ENCODE measurements around the gene C17orf114.

The C17orf114 gene

DNA sequence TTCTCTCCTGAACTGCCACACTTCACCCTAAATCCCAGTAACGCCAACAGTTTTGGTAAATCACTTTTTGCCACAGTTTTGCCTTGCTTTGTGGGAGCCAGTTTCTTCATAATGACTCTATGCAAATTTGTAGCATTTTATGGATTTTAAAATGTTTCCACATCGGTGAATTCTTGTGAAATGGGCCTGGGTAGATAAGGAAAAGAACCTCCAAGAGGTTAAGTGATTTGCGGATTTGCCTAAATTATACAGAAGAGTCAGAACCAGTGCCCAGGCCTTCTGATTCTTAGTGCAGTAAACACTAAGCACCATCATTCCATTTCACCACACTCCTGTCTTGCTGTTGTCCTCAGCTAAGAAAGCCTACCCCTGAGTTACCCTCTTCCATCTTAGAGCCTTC is 49.0 kb upstream of the C17orf114 start (continued):
- TF ChIP-seq, protein P1, sequence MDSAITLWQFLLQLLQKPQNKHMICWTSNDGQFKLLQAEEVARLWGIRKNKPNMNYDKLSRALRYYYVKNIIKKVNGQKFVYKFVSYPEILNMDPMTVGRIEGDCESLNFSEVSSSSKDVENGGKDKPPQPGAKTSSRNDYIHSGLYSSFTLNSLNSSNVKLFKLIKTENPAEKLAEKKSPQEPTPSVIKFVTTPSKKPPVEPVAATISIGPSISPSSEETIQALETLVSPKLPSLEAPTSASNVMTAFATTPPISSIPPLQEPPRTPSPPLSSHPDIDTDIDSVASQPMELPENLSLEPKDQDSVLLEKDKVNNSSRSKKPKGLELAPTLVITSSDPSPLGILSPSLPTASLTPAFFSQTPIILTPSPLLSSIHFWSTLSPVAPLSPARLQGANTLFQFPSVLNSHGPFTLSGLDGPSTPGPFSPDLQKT (CRISPR knock-in tag; IDR thresholded peaks at IDR 0.05; ENCODE audit: borderline replicate concordance) = no peak
- no peak for TF ChIP-seq MAFK (conservative IDR thresholded peaks at IDR 0.05 in 1 of 2, IDR thresholded peaks at IDR 0.05 in 1 of 2; ENCODE audit: low read length in 2 of 2)
- TF ChIP-seq KDM6A (CRISPR knock-in tag; IDR thresholded peaks at IDR 0.05; ENCODE audit: low read depth) = no peak

DNA sequence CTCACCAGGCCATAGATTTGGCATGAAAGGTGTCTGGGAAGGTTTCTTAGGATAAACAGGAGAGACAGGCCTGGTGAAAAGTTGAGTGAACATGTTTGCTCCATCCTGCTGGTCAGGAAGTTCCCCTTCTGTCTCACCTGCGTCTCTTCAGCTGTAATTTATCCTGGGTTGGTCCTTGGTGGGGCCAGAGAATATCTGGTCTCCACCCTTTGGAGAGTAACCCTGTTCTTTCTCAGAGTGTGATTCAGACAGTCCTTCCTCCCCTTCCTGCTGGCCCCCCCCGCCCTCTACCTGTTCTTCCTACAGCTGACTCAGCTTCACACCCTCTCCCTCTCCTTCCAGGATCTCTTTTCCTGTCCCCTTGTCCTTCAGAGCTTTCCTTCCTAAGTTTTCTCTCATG is 48.1 kb upstream of the C17orf114 start:
- in situ Hi-C loops (cut with HindIII; ENCODE audit: extremely low pct_ligation_motif_present, low pct_unique_long_range_greater_than_20kb) = no loop called here
- peaks cover 62% of the 10 kb centered on the region for H3K4me1 ChIP-seq (ENCODE audit: insufficient read depth, low read length)
- H3K9me3 ChIP-seq (ENCODE audit: low read length) = no peaks in the 10 kb centered on the region
- peaks cover 0 to 18% of the 10 kb centered on the region in 2 experiments; a peak in 3 of 5 replicates for H3K36me3 ChIP-seq (replicated peaks in 1 of 2; ENCODE audit: control insufficient read depth in 1 of 2, insufficient read depth in 2 of 2, low read length in 2 of 2)
- no peak overlapping the region for H3K4me2 ChIP-seq (ENCODE audit: low read depth, low read length)
- no peak overlapping the region for H2AFZ ChIP-seq (ENCODE audit: low read length)
- DNase-seq (ENCODE audit: low spot score) = no peak
- CTCF ChIA-PET (ENCODE audit: low intra/inter-chr PET ratio, low total read pairs) = no interaction called here
- no peak overlapping the region for H3K9ac ChIP-seq (ENCODE audit: insufficient read depth, low read depth, low read length)
- peaks cover 19% of the 10 kb centered on the region; the same call in 1 of the 2 replicates for H4K20me1 ChIP-seq (ENCODE audit: insufficient read depth, low read length)
- no peak for ATAC-seq
- TF ChIP-seq PHF5A (CRISPR knock-in tag; IDR thresholded peaks at IDR 0.05; ENCODE audit: low read depth, unreplicated experiment) (no peak), ARHGAP35 (CRISPR knock-in tag; IDR thresholded peaks at IDR 0.05; ENCODE audit: borderline replicate concordance) (no peak), REXO4 (CRISPR knock-in tag; IDR thresholded peaks at IDR 0.05; ENCODE audit: borderline replicate concordance) (no peak), ZNF674 (CRISPR knock-in tag; IDR thresholded peaks at IDR 0.05; ENCODE audit: low read depth) (no peak), SRSF4 (IDR thresholded peaks at IDR 0.05; ENCODE audit: low read depth, low read length, poor library complexity, severe bottlenecking) (no peak), JUNB (CRISPR knock-in tag; IDR thresholded peaks at IDR 0.05; ENCODE audit: borderline replicate concordance) (no peak)
- POLR2A ChIA-PET = interaction anchor here (2.5 kb wide), 1 partner anchor 8 kb away, joined by 5 read pairs; no protein-coding TSS in a partner anchor
- H3K79me2 ChIP-seq (ENCODE audit: insufficient read depth, low read length) = peaks cover 67% of the 10 kb centered on the region
- WGBS (ENCODE audit: low lambda C conversion rate) = 100% methylated on average over 2 of the region's 2 CpGs
- no TSS peak for BruUV-seq (replicated peaks)
- H3K27me3 ChIP-seq (ENCODE audit: control insufficient read depth in 1 of 2, insufficient read depth in 2 of 2, low read length in 2 of 2) = no peaks in the 10 kb centered on the region
- no peak overlapping the region for H3K27ac ChIP-seq (ENCODE audit: extremely low read length, insufficient read depth, low read length)
- no peak for FAIRE-seq
- intact Hi-C loops (cut with micrococcal nuclease; ENCODE audit: unreplicated experiment) = no loop called here
- H3K4me3 ChIP-seq (replicated peaks in 1 of 3; ENCODE audit: insufficient read depth in 1 of 3, low read depth in 2 of 3, low read length in 3 of 3) = no peak overlapping the region
